Endothelial cell (in vitro differentiated cells): ENCODE measurements around the gene KCNK16. TPM values are rescaled to one million over a fixed set of nuclear protein-coding genes. Genes with fewer than 3 reads are reported as not detected.

Experiments used
- DNase-seq: peaks from one replicate; pipeline ENCODE4 v3.0.0; 2021; ENCODE audit warnings: low spot score
- H3K27ac Mint-ChIP-seq: one replicate; pipeline ENCODE4 v1.8.0; 2021; ENCODE audit warnings: mixed read lengths, inconsistent platforms; ENCODE audit not compliant: unreplicated experiment
- H3K27me3 Mint-ChIP-seq: one replicate; pipeline ENCODE4 v1.8.0; 2021; ENCODE audit warnings: mild to moderate bottlenecking, moderate library complexity, mixed read lengths, inconsistent platforms; ENCODE audit not compliant: unreplicated experiment
- H3K36me3 Mint-ChIP-seq: one replicate; pipeline ENCODE4 v1.8.0; 2021; ENCODE audit warnings: mild to moderate bottlenecking, low read depth, mixed read lengths, inconsistent platforms; ENCODE audit not compliant: unreplicated experiment
- H3K4me1 Mint-ChIP-seq: one replicate; pipeline ENCODE4 v1.8.0; 2021; ENCODE audit warnings: mild to moderate bottlenecking, mixed read lengths, inconsistent platforms; ENCODE audit not compliant: unreplicated experiment
- H3K4me3 Mint-ChIP-seq: one replicate; pipeline ENCODE4 v1.8.0; 2021; ENCODE audit warnings: mild to moderate bottlenecking, mixed read lengths, inconsistent platforms; ENCODE audit not compliant: unreplicated experiment
- H3K9me3 Mint-ChIP-seq: one replicate; pipeline ENCODE4 v1.8.0; 2021; ENCODE audit warnings: mixed read lengths, inconsistent platforms; ENCODE audit not compliant: unreplicated experiment
- total RNA-seq: library from RNA; stranded (reverse); fragmentation: NEBNext Ultra II Directional; extraction: Animal tissue kit (Norgen Biotek cat#: 25700); gene quantifications from one replicate; pipeline ENCODE4 v1.2.1, GENCODE V29; 2021; ENCODE audit not compliant: unreplicated experiment
- TF ChIP-seq, protein P1 (sequence below): fragments of 200-600 bp; sonication (generic); IDR thresholded peaks from one replicate; pipeline ENCODE4 v1.5.0; 2021; ENCODE audit warnings: antibody characterized with exemption; ENCODE audit not compliant: unreplicated experiment

The KCNK16 gene
- total RNA-seq, 1 donor from 2014 or later = not detected

DNA sequence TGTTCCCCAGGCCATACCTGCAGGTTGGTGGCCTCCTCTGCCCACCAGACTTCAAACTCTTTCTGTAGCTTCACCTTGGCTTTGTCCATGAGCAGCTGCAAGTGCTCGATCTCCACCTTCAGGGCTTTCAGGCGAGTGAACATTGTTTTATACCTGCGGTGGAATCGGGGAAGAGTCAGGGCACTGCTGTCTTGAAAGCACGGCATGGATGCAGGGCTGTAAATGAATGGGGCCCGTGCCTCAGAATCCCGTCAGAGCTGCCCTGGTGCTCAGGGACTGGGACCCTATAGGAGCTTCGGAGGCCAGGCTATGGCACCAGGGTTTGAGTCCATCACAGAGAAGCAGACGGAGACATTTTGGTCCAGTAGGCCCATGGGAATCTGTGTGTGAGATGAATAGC is 37.9 kb upstream of the KCNK16 start:
- peaks cover 23% of the 10 kb centered on the region for H3K4me1 Mint-ChIP-seq
- H3K27ac Mint-ChIP-seq = no peak overlapping the region
- H3K36me3 Mint-ChIP-seq = no peaks in the 10 kb centered on the region
- no peak for DNase-seq
- TF ChIP-seq, protein P1, sequence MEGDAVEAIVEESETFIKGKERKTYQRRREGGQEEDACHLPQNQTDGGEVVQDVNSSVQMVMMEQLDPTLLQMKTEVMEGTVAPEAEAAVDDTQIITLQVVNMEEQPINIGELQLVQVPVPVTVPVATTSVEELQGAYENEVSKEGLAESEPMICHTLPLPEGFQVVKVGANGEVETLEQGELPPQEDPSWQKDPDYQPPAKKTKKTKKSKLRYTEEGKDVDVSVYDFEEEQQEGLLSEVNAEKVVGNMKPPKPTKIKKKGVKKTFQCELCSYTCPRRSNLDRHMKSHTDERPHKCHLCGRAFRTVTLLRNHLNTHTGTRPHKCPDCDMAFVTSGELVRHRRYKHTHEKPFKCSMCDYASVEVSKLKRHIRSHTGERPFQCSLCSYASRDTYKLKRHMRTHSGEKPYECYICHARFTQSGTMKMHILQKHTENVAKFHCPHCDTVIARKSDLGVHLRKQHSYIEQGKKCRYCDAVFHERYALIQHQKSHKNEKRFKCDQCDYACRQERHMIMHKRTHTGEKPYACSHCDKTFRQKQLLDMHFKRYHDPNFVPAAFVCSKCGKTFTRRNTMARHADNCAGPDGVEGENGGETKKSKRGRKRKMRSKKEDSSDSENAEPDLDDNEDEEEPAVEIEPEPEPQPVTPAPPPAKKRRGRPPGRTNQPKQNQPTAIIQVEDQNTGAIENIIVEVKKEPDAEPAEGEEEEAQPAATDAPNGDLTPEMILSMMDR = no peak
- no peak overlapping the region for H3K4me3 Mint-ChIP-seq
- no peaks in the 10 kb centered on the region for H3K9me3 Mint-ChIP-seq
- peaks cover 6% of the 10 kb centered on the region for H3K27me3 Mint-ChIP-seq

GRCh38 chr6:39357998-39358686 is 35.6 kb upstream of the KCNK16 start:
- no peak for DNase-seq
- no peaks in the 10 kb centered on the region for H3K9me3 Mint-ChIP-seq
- no peak overlapping the region for H3K27ac Mint-ChIP-seq

DNA sequence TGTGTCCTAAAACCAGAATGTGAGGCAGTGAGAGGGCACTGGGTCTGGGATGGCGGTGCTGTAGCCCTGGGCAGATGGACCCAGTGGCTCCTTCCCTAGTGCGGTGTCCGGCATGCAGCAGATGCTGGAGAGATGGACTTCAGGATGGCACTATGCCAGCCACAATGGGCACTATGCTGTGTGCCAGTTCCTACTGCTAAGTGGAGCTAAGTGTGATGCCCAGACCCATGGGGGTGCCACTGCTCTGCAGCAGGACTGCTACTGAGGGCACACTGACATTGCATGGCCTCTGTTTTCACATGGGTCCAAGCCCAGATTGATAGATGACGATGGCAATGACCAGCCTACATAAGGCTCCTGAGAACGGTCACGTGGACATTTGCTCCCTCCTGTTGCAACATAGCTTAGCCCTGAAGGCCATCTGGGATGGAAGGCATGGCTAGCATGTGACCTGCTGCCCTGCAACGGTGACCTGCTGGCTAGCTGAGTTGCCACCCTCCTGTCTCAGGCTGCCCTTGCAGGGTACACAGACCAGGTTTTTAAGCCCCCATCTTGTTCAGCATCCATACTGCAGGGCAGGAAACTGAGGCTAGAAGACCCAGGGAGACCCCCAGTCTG is 31.3 kb upstream of the KCNK16 start:
- Mint-ChIP-seq H3K27ac (no peak overlapping the region), H3K4me3 (no peak overlapping the region), H3K4me1 (peaks cover 10% of the 10 kb centered on the region), H3K36me3 (no peaks in the 10 kb centered on the region), H3K27me3 (peaks cover 3% of the 10 kb centered on the region), H3K9me3 (no peaks in the 10 kb centered on the region)
- DNase-seq = no peak
- TF ChIP-seq, protein P1 = no peak

More at GRCh38 chr6:39357998-39358686, 35.6 kb upstream of the KCNK16 start:
- Mint-ChIP-seq H3K36me3 (no peaks in the 10 kb centered on the region), H3K4me1 (peaks cover 22% of the 10 kb centered on the region), H3K4me3 (no peak overlapping the region), H3K27me3 (peaks cover 4% of the 10 kb centered on the region)
- TF ChIP-seq, protein P1 = no peak

DNA sequence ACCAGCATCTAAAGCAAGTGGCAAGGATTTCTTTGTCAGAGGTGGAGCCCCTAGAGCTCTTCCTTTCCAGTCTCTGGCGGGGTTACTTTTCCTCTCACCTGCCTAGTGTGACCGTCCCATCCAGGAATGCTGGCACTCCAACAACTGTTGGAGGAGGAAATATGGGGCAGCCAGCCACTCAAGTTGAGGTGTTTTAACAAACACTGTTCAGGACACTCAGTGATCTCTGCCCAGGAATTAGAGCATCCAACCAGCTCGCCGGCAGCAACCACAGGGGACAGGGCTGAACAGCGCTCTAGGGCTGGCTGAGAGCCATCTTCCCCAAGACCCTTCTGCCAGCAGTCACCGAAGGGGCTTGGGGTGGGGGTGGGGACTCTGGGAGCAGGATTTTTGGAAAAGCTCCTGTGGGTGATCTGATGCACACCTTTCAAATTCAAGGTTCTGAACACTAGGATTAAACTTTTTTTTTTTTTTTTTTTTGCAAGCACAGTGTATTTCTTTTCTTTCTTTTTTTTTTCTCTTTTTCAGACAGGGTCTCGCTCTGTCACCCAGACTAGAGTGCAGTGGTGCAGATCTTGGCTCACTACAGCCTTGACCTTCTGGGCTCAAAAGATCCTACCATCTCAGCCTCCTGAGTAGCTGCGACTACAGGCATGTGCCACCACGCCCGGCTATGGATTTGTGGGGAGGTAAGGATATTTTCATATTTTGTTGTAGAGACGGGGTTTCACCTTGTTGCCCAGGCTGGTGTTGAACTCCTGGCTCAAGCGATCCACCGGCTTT is 28.4 kb upstream of the KCNK16 start:
- no peak for DNase-seq
- H3K9me3 Mint-ChIP-seq = no peaks in the 10 kb centered on the region
- H3K4me1 Mint-ChIP-seq = peaks cover 13% of the 10 kb centered on the region
- H3K27me3 Mint-ChIP-seq = no peaks in the 10 kb centered on the region
- H3K36me3 Mint-ChIP-seq = no peaks in the 10 kb centered on the region
- TF ChIP-seq, protein P1 = no peak
- no peak overlapping the region for H3K27ac Mint-ChIP-seq
- no peak overlapping the region for H3K4me3 Mint-ChIP-seq
